H1 (cell line): Measurements from ENCODE around the gene VGLL3.

Experiments used
- CTCF ChIP-seq, 3 experiments: IDR thresholded peaks; 1 replicate in 2 of 3; 2 replicates in 1 of 3; pipeline versions ENCODE4 v1.5.1 to v1.6.1; 2011; ENCODE audit warnings: low read length in 3 of 3, mild to moderate bottlenecking in 3 of 3, inconsistent platforms in 2 of 3, low read depth in 1 of 3, moderate library complexity in 1 of 3; ENCODE audit not compliant: insufficient read depth in 1 of 3; ENCODE audit errors: control extremely low read depth in 1 of 3
- EZH2 ChIP-seq: fragments of 200-600 bp; sonication (generic); IDR thresholded peaks from 2 replicates; pipeline ENCODE4 v1.7.1; 2012; ENCODE audit warnings: low read depth, mild to moderate bottlenecking, moderate library complexity, low read length, inconsistent platforms; ENCODE audit not compliant: severe bottlenecking
- GTF2F1 ChIP-seq: IDR thresholded peaks from 2 replicates; pipeline ENCODE4 v1.6.1; 2012; ENCODE audit warnings: low read depth, low read length, improper control_type of control experiment, borderline replicate concordance
- JUN ChIP-seq: IDR thresholded peaks from 2 replicates; pipeline ENCODE4 v1.6.1; 2011; ENCODE audit warnings: low read depth, mild to moderate bottlenecking, improper control_type of control experiment, low read length
- MAX ChIP-seq: IDR thresholded peaks from 2 replicates; pipeline ENCODE4 v1.6.1; 2012; ENCODE audit warnings: inconsistent platforms
- POLR2A ChIP-seq, 2 experiments: IDR thresholded peaks; 1 replicate in 1 of 2; 2 replicates in 1 of 2; pipeline ENCODE4 v1.6.1; 2011; ENCODE audit warnings: low read depth in 2 of 2, low read length in 2 of 2, mild to moderate bottlenecking in 2 of 2; ENCODE audit errors: control extremely low read depth in 1 of 2
- POLR2AphosphoS5 ChIP-seq: IDR thresholded peaks from 2 replicates; pipeline ENCODE4 v1.6.1; 2011; ENCODE audit warnings: low read depth, low read length
- SP1 ChIP-seq: IDR thresholded peaks from 2 replicates; pipeline ENCODE4 v1.6.1; 2011; ENCODE audit warnings: low read depth, low read length
- TEAD4 ChIP-seq: IDR thresholded peaks from 2 replicates; pipeline ENCODE4 v1.6.1; 2012; ENCODE audit warnings: low read depth, low read length, inconsistent platforms, mixed read lengths
- YY1 ChIP-seq: IDR thresholded peaks from 2 replicates; pipeline ENCODE4 v1.6.1; 2011; ENCODE audit warnings: low read depth, mild to moderate bottlenecking, low read length

- TF ChIP-seq CTCF (IDR thresholded peaks at IDR 0.05; ENCODE audit: control extremely low read depth in 1 of 3, insufficient read depth in 1 of 3, low read depth in 1 of 3, low read length in 3 of 3) (no peak), TEAD4 (no peak), SP1 (no peak), POLR2A (IDR thresholded peaks at IDR 0.05; ENCODE audit: control extremely low read depth in 1 of 2, low read depth in 2 of 2, low read length in 2 of 2) (no peak), MAX (no peak), YY1 (no peak), POLR2AphosphoS5 (no peak), EZH2 (no peak), JUN (no peak), GTF2F1 (no peak)
These were observed 30.4 kb downstream of the VGLL3 start for GRCh38 chr3:86960550-86960949.
